Measurements from ENCODE around the gene ATP6V0B. TPM values are rescaled to one million over a fixed set of nuclear protein-coding genes. Genes with fewer than 3 reads are reported as not detected.

ATP6V0B gene
- total and polyA plus RNA-seq, 9 of the 15 experiments (the other 6 are each of a cell fraction or from before 2014, with no cell fraction given), result 137 to 328 (median 220) TPM

- TF ChIP-seq, protein P1, sequence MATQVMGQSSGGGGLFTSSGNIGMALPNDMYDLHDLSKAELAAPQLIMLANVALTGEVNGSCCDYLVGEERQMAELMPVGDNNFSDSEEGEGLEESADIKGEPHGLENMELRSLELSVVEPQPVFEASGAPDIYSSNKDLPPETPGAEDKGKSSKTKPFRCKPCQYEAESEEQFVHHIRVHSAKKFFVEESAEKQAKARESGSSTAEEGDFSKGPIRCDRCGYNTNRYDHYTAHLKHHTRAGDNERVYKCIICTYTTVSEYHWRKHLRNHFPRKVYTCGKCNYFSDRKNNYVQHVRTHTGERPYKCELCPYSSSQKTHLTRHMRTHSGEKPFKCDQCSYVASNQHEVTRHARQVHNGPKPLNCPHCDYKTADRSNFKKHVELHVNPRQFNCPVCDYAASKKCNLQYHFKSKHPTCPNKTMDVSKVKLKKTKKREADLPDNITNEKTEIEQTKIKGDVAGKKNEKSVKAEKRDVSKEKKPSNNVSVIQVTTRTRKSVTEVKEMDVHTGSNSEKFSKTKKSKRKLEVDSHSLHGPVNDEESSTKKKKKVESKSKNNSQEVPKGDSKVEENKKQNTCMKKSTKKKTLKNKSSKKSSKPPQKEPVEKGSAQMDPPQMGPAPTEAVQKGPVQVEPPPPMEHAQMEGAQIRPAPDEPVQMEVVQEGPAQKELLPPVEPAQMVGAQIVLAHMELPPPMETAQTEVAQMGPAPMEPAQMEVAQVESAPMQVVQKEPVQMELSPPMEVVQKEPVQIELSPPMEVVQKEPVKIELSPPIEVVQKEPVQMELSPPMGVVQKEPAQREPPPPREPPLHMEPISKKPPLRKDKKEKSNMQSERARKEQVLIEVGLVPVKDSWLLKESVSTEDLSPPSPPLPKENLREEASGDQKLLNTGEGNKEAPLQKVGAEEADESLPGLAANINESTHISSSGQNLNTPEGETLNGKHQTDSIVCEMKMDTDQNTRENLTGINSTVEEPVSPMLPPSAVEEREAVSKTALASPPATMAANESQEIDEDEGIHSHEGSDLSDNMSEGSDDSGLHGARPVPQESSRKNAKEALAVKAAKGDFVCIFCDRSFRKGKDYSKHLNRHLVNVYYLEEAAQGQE (IDR thresholded peaks at IDR 0.05; ENCODE audit: borderline replicate concordance), result peak; percentile 91
- TF ChIP-seq, protein P1 (CRISPR knock-in tag; IDR thresholded peaks at IDR 0.05; ENCODE audit: low read depth), result no peak
- TF ChIP-seq ETS2 (tag; IDR thresholded peaks at IDR 0.05; ENCODE audit: borderline replicate concordance, poor library complexity, severe bottlenecking), result no peak
- peak in 1 of 2 experiments; percentile 25 for TF ChIP-seq E2F6 (IDR thresholded peaks at IDR 0.05; ENCODE audit: borderline replicate concordance in 1 of 2, extremely low read depth in 1 of 2, insufficient read depth in 1 of 2, insufficient read length in 1 of 2, low read depth in 1 of 2, low read length in 1 of 2, poor library complexity in 1 of 2, severe bottlenecking in 1 of 2)
- TF ChIP-seq, protein P2, sequence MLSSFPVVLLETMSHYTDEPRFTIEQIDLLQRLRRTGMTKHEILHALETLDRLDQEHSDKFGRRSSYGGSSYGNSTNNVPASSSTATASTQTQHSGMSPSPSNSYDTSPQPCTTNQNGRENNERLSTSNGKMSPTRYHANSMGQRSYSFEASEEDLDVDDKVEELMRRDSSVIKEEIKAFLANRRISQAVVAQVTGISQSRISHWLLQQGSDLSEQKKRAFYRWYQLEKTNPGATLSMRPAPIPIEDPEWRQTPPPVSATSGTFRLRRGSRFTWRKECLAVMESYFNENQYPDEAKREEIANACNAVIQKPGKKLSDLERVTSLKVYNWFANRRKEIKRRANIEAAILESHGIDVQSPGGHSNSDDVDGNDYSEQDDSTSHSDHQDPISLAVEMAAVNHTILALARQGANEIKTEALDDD (IDR thresholded peaks at IDR 0.05), result no peak
- TF ChIP-seq MAZ (CRISPR knock-in tag; conservative IDR thresholded peaks at IDR 0.05 in 1 of 2, IDR thresholded peaks at IDR 0.05 in 1 of 2), result peak; percentile 51 to 58; a peak in 2 of 4 replicates
- 0 out of 2 replicates have a peak, but pooled peaks have one; percentile 15 for TF ChIP-seq SREBF1 (IDR thresholded peaks at IDR 0.05; ENCODE audit: borderline replicate concordance, low read depth, low read length)
- TF ChIP-seq, protein P3, sequence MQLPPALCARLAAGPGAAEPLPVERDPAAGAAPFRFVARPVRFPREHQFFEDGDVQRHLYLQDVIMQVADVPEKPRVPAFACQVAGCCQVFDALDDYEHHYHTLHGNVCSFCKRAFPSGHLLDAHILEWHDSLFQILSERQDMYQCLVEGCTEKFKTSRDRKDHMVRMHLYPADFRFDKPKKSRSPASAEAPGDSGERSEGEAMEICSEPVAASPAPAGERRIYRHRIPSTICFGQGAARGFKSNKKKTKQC (CRISPR knock-in tag; IDR thresholded peaks at IDR 0.05), result no peak
- TF ChIP-seq KAT8 (IDR thresholded peaks at IDR 0.05; ENCODE audit: low read depth), result no peak
- no peak for TF ChIP-seq ARID1B (IDR thresholded peaks at IDR 0.05)
- TF ChIP-seq ZNF431 (CRISPR knock-in tag; IDR thresholded peaks at IDR 0.05), result no peak
- TF ChIP-seq, protein P4, sequence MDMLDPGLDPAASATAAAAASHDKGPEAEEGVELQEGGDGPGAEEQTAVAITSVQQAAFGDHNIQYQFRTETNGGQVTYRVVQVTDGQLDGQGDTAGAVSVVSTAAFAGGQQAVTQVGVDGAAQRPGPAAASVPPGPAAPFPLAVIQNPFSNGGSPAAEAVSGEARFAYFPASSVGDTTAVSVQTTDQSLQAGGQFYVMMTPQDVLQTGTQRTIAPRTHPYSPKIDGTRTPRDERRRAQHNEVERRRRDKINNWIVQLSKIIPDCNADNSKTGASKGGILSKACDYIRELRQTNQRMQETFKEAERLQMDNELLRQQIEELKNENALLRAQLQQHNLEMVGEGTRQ (CRISPR knock-in tag; IDR thresholded peaks at IDR 0.05), result no peak
- TF ChIP-seq ZNF780A (CRISPR knock-in tag; IDR thresholded peaks at IDR 0.05), result no peak
- peak; percentile 70 for TF ChIP-seq ETV5 (CRISPR knock-in tag; IDR thresholded peaks at IDR 0.05; ENCODE audit: low read depth)
These were observed 40.4 kb upstream of the ATP6V0B start (continued) for GRCh38 chr1:43934101-43934985.

All from K562 (cell line).